Measurements from ENCODE around the gene TMIE.

DNA sequence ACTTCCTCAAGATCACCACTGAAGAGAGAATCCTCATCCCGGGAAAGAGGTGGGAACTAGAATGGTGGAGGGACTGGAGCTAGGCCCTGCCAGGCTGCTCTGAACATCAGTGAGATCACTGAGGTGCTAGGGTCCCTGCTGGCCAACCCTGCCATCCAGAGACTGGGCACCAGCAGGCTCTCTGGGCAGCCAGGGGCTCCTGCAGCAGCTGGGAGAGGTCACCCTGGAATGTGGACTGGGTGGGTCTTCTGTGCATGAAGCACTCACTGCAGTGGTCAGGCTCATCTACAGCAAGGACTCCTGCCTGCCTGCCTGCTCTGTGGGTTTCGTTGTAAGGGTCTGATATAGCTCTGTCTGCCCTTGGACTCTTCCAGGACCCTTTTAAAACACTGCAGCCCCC lies 32.6 kb upstream of the TMIE start:
- TF ChIP-seq, protein P1, sequence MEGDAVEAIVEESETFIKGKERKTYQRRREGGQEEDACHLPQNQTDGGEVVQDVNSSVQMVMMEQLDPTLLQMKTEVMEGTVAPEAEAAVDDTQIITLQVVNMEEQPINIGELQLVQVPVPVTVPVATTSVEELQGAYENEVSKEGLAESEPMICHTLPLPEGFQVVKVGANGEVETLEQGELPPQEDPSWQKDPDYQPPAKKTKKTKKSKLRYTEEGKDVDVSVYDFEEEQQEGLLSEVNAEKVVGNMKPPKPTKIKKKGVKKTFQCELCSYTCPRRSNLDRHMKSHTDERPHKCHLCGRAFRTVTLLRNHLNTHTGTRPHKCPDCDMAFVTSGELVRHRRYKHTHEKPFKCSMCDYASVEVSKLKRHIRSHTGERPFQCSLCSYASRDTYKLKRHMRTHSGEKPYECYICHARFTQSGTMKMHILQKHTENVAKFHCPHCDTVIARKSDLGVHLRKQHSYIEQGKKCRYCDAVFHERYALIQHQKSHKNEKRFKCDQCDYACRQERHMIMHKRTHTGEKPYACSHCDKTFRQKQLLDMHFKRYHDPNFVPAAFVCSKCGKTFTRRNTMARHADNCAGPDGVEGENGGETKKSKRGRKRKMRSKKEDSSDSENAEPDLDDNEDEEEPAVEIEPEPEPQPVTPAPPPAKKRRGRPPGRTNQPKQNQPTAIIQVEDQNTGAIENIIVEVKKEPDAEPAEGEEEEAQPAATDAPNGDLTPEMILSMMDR (IDR thresholded peaks at IDR 0.05; ENCODE audit: poor library complexity, severe bottlenecking) = no peak
- TF ChIP-seq, protein P2, sequence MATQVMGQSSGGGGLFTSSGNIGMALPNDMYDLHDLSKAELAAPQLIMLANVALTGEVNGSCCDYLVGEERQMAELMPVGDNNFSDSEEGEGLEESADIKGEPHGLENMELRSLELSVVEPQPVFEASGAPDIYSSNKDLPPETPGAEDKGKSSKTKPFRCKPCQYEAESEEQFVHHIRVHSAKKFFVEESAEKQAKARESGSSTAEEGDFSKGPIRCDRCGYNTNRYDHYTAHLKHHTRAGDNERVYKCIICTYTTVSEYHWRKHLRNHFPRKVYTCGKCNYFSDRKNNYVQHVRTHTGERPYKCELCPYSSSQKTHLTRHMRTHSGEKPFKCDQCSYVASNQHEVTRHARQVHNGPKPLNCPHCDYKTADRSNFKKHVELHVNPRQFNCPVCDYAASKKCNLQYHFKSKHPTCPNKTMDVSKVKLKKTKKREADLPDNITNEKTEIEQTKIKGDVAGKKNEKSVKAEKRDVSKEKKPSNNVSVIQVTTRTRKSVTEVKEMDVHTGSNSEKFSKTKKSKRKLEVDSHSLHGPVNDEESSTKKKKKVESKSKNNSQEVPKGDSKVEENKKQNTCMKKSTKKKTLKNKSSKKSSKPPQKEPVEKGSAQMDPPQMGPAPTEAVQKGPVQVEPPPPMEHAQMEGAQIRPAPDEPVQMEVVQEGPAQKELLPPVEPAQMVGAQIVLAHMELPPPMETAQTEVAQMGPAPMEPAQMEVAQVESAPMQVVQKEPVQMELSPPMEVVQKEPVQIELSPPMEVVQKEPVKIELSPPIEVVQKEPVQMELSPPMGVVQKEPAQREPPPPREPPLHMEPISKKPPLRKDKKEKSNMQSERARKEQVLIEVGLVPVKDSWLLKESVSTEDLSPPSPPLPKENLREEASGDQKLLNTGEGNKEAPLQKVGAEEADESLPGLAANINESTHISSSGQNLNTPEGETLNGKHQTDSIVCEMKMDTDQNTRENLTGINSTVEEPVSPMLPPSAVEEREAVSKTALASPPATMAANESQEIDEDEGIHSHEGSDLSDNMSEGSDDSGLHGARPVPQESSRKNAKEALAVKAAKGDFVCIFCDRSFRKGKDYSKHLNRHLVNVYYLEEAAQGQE (IDR thresholded peaks at IDR 0.05; ENCODE audit: borderline replicate concordance) = no peak
- TF ChIP-seq RAD21 (conservative IDR thresholded peaks at IDR 0.05) = no peak
- no peak for TF ChIP-seq TAF1 (IDR thresholded peaks at IDR 0.05; ENCODE audit: low read depth)
- no peak for TF ChIP-seq EZH2 (IDR thresholded peaks at IDR 0.05; ENCODE audit: borderline replicate concordance, insufficient read depth, low read length, poor library complexity, severe bottlenecking)
- no peak for TF ChIP-seq POLR2AphosphoS5 (IDR thresholded peaks at IDR 0.05)
- no peak for TF ChIP-seq EP300 (conservative IDR thresholded peaks at IDR 0.05; ENCODE audit: poor library complexity, severe bottlenecking)
- TF ChIP-seq SMC3 (conservative IDR thresholded peaks at IDR 0.05; ENCODE audit: poor library complexity) = no peak
